ENCODE measurements around the gene DEAF1. TPM values are rescaled to one million over a fixed set of nuclear protein-coding genes. Genes with fewer than 3 reads are reported as not detected.

DEAF1 gene
- total and polyA plus RNA-seq, 2 of the 13 experiments (the other 11 are each of a cell fraction or from before 2014, with no cell fraction given) = 22.3 to 29.6 TPM

GRCh38 chr11:721247-721740, 26.3 kb upstream of the DEAF1 start:
- TF ChIP-seq ZNF7 (CRISPR knock-in tag; IDR thresholded peaks at IDR 0.05) = no peak
- TF ChIP-seq AGO2 (optimal IDR thresholded peaks at IDR 0.05; ENCODE audit: low read depth, low read length) = peak; percentile 68
- no peak for TF ChIP-seq ZNF552 (CRISPR knock-in tag; IDR thresholded peaks at IDR 0.05; ENCODE audit: borderline replicate concordance)
- no peak for TF ChIP-seq STAT6 (CRISPR knock-in tag; IDR thresholded peaks at IDR 0.05; ENCODE audit: borderline replicate concordance)
- no peak for TF ChIP-seq ASH2L (IDR thresholded peaks at IDR 0.05; ENCODE audit: insufficient read length, low read depth, low read length)
- no peak for TF ChIP-seq ZNF431 (CRISPR knock-in tag; IDR thresholded peaks at IDR 0.05; ENCODE audit: borderline replicate concordance, low read depth)
- 0 out of 2 replicates have a peak, but pooled peaks cover 10% of the 10 kb centered on the region for H3K4me1 ChIP-seq (ENCODE audit: insufficient read depth, low read length)
- H3K9ac ChIP-seq (ENCODE audit: insufficient read depth, low read depth, low read length) = no peak overlapping the region
- no peak for ATAC-seq
- H3K27ac ChIP-seq (ENCODE audit: extremely low read length, insufficient read depth, low read length) = no peak overlapping the region
- H3K4me3 ChIP-seq (replicated peaks in 1 of 3; ENCODE audit: insufficient read depth in 1 of 3, low read depth in 2 of 3, low read length in 3 of 3) = no peak overlapping the region
- DNase-seq (ENCODE audit: low spot score) = no peak
- H3K4me2 ChIP-seq (ENCODE audit: low read depth, low read length) = no peak overlapping the region
- in situ Hi-C loops (cut with HindIII; ENCODE audit: extremely low pct_ligation_motif_present, low pct_unique_long_range_greater_than_20kb) (no loop called here), intact Hi-C loops (cut with micrococcal nuclease; ENCODE audit: unreplicated experiment) (no loop called here)
- no peak for FAIRE-seq
- CTCF ChIA-PET (ENCODE audit: low intra/inter-chr PET ratio, low total read pairs) = no interaction called here
- peaks cover 12% of the 10 kb centered on the region; the same call in 1 of the 2 replicates for H4K20me1 ChIP-seq (ENCODE audit: insufficient read depth, low read length)
- H3K79me2 ChIP-seq (ENCODE audit: insufficient read depth, low read length) = peaks cover 11% of the 10 kb centered on the region
- no peak overlapping the region for H2AFZ ChIP-seq (ENCODE audit: low read length)
- peaks cover 25 to 55% of the 10 kb centered on the region in 2 experiments for H3K36me3 ChIP-seq (replicated peaks in 1 of 2; ENCODE audit: control insufficient read depth in 1 of 2, insufficient read depth in 2 of 2, low read length in 2 of 2)
- POLR2A ChIA-PET = interaction anchor here (1.3 to 12.6 kb wide), 3 partner anchors 10 to 25 kb away, joined by 4 to 203 read pairs (median 22); partner anchors contain the start of genes DEAF1, EPS8L2 and TMEM80
- no peaks in the 10 kb centered on the region for H3K9me3 ChIP-seq (ENCODE audit: low read length)
- WGBS (ENCODE audit: low lambda C conversion rate) = 96% methylated on average over 11 of the region's 28 CpGs
- BruUV-seq (replicated peaks) = TSS peak; percentile 39
- H3K27me3 ChIP-seq (ENCODE audit: control insufficient read depth in 1 of 2, insufficient read depth in 2 of 2, low read length in 2 of 2) = no peaks in the 10 kb centered on the region
